ENCODE measurements around the gene KMT5B.

GRCh38 chr11:68130121-68130520, 83.0 kb downstream of the KMT5B start:
- no peak for TF ChIP-seq CTCF (IDR thresholded peaks at IDR 0.05 in 8 of 11, conservative IDR thresholded peaks at IDR 0.05 in 3 of 11)
- no peak for TF ChIP-seq POLR2AphosphoS5 (IDR thresholded peaks at IDR 0.05)
- TF ChIP-seq POLR2A (IDR thresholded peaks at IDR 0.05), result no peak
